Epidermal melanocyte (primary cell): ENCODE measurements around the gene SIPA1.
A peak's percentile ranks its signal among the peaks of the same experiment; 100 is the strongest.

ENCODE experiments used
- DNase-seq: peaks from one replicate; pipeline ENCODE4 v3.0.0; 2011; ENCODE audit warnings: low spot score; ENCODE audit not compliant: insufficient read length

Gene SIPA1

GRCh38 chr11:65607614-65608426 is 30.1 kb upstream of the SIPA1 start:
- no peak for DNase-seq

GRCh38 chr11:65609229-65609628 is 28.7 kb upstream of the SIPA1 start:
- DNase-seq, result no peak

GRCh38 chr11:65609665-65610064 is 28.2 kb upstream of the SIPA1 start:
- no peak for DNase-seq

DNA sequence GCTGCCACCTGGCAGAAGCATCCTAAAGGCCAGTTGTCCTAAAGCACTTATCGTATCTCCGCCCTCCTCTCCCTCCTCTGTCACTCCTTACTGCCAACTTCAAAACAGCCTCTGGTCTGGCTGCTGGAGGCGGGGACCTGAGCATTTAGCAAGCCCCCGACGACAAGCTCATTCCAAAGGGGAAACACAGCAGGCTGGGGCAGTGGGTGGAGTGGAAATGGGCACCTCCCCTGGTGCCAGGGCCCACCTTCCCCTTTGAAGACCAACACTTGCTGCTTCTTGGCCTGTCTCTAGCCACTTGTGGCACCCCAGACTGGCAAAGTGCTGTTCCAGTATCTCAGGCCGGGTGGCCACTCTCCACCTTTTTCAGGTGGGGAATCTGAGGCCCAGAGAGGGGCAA is 27.5 kb upstream of the SIPA1 start:
- no peak for DNase-seq

- peak; percentile 63 for DNase-seq
These were observed 26.7 kb upstream of the SIPA1 start for GRCh38 chr11:65611028-65611757.

GRCh38 chr11:65611758-65612603 is 25.9 kb upstream of the SIPA1 start:
- no peak for DNase-seq

GRCh38 chr11:65612691-65613090 is 25.2 kb upstream of the SIPA1 start:
- no peak for DNase-seq

DNA sequence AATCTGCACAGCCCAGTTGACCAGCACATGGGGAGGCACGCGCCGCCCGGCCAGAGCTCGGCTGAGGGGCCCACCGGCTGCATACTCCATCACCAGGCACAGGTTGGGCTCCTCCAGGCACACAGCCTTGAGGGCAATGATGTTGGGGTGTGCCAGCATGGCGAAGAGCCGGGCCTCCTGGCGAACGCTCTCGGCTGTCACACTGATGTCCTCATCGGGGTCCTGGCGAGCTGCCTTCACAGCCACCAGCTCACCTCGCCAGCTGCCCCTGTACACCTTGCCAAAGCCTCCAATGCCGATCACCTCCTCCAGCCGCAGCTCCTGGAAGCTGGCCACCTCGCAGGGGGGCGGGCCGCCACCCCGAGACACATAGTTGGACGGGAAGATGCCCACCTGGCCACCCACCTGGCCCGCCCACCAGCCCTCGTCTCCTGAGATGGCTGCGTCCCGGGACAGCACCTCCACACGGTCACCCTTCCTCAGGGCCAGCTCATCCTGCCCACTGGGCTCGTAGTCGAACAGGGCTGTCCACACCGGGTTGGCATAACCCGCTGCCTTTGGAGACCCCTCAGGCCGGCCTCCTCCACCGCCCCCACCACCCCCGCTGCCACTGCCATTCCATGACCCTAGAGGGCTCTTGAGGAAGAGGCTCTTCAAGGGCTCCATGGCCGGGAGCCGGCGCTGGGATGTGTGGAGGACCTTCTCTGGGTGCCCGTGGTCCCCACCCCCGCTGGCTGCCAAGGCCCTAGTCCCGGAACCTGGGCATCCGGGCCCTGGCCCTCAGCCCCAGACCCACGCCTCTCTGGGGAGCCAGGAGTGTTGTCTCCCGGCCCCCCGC is 24.6 kb upstream of the SIPA1 start:
- DNase-seq, result no peak

DNA sequence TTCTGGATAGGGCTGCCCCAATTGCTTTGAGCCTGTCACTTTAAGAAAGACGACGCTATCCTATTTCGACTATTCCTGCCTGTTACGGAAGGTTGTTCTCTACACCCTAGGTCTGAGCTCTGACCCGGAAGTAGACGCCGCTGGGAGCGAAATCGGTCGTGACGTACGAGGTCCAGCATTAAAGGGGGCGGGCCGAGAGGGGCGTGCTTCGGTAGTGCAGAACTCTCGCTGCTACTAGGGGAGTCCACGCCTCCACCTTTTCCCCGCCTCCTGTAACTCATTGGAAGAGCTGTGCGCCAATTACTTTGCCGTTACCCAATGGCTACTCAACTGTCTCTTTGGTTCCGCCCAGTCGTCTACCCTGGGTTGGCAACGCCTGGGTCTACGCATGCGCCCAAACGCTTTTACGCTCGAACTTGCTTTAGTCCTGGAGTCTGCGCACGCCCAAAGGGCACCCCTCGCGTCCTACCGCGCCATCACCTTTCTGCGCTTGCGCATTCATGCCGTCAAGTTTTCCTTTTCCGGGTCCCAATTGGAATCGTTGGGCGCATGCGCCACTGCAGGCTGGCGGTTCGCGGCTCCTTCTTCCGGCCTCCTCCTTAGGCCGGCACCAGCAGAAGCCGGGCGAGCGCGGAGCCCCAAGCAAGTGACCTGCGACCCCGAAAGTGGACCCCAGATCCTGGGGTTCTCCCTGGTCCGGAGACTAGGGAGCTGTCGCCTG is 22.5 kb upstream of the SIPA1 start, which contains the start of gene PCNX3:
TSS of gene PCNX3 (plus strand) at position 548 of the 721 bp plus-strand sequence. CDS start 536 bp downstream, outside the sequence.
- DNase-seq, result peak; percentile 100

DNA sequence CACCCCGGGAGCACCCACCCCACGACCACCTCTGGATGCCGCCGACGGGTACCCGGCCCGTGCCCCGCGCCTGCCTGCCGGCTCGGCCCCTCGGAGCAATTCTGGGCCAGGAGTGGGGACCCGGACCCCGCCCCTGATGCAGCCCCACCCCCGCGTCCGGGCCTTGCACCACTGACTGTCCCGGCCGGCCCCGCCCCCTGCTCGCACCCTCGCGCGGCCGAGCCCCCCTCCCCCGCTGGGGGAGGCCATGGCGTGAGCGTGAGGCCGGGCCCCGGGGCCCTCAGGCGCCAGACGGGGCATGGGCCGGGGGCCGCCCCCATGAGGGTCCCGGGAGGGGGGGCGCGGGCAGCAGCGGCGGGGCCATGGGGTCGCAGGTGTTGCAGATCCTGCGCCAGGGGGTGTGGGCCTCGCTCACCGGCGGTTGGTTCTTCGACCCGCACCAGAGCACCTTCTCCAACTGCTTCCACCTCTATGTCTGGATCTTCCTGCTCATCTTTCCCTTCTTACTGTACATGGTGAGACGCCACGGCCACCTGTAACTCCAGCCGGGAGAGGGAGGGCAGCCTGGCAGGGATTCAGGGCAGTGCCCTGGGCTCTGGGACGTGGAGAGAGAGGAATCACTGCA is 21.8 kb upstream of the SIPA1 start:
- DNase-seq, result no peak

DNA sequence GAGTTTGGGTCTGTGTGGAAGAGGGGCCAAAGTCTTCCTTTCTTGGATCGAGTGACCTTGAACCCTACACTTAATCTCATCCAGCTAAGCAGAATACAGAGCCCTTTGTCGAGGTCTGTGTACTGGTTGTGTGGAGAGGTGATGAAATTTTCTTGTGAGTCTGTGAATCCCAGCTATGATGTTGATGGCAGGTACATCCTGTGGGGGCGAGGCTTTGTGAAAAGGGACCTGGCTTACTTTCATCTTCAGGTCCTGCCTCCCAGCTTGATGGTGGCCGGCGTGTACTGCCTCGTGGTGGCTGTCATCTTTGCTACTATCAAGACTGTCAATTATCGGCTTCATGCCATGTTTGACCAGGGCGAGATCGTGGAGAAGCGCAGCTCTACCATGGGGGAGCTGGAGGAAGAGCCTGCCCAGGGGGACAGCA is 21.3 kb upstream of the SIPA1 start:
- no peak for DNase-seq

- DNase-seq, result no peak
These were observed 20.6 kb upstream of the SIPA1 start for GRCh38 chr11:65617136-65617850.

DNA sequence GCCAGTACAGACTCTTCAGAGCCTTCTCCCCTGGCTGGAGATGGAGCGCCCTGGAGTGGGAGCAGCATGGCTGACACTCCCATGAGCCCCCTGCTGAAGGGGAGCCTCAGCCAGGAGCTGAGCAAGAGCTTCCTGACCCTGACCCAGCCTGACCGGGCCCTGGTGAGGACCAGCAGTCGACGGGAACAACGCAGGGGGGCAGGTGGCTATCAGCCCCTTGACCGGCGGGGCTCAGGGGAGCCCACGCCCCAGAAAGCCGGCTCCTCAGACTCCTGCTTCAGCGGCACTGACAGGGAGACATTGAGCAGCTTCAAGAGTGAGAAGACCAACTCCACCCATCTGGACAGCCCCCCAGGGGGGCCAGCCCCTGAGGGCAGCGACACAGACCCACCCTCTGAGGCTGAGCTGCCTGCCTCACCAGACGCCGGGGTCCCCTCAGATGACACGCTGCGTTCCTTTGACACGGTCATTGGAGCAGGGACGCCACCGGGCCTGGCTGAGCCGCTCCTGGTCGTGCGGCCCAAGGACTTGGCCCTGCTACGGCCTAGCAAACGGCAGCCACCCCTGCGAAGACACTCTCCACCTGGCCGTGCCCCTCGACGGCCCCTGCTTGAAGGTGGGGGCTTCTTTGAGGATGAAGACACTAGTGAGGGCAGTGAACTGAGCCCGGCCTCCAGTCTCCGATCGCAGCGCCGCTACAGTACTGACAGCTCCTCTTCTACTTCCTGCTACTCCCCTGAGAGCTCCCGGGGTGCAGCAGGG is 19.7 kb upstream of the SIPA1 start:
- no peak for DNase-seq

DNA sequence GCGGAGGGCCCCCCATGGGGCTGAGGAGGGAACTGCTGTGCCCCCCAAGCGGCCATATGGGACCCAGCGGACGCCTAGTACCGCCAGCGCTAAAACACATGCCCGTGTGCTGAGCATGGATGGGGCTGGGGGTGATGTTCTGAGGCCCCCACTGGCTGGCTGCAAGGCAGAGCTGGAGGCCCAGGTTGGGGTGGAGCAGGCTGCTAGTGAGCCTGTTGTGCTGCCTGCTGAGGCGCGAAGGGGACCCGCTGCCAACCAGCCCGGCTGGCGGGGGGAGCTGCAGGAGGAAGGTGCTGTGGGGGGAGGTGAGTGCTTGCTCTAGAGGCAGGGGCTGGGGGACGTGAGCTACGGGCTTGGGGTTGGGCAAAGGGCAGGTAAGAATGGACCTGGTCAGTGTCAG is 19.1 kb upstream of the SIPA1 start:
- DNase-seq, result no peak

DNA sequence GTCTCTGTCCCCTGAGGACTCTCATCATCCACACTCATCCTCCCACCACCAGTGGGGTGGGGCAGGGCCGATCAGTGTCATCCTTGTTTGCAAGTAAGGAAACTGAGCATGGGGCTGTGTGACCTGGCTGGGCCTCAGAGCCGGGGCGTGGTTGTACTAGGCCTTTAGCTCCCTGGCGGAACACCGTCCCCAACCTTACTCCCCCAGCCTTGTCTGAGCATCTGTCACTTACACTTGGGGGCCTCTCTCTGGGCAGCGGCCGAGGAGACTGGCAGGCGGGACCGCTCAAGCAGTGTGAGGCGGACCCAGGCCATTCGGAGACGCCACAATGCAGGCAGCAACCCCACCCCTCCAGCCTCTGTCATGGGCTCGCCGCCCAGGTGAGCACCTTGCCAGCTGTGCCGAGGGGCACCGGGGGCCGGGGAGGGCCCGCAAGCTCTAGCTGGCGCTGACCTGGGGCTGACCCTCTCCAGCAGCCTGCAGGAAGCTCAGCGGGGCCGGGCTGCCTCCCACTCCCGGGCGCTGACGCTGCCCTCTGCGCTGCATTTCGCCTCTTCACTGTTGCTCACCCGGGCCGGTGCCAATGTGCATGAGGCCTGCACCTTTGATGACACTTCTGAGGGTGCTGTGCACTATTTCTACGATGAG is 18.5 kb upstream of the SIPA1 start:
- no peak for DNase-seq

DNA sequence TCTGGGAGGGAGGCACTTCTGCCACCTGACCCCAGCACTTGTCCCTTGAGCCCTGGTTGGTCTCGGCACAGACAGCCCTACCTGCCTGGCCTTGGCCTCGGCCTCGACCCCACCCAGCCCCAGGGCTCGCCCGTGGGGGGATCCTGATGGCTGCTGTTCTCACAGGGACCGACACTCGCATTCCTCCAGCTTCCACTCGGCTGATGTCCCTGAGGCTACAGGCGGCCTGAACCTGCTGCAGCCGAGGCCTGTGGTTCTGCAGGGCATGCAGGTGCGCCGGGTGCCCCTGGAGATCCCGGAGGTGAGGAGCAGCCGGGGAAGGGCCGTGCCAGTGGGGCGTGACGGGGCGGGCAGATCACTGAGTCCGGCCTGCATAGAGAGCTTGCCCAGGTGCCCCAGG is 17.2 kb upstream of the SIPA1 start:
- DNase-seq, result no peak

DNA sequence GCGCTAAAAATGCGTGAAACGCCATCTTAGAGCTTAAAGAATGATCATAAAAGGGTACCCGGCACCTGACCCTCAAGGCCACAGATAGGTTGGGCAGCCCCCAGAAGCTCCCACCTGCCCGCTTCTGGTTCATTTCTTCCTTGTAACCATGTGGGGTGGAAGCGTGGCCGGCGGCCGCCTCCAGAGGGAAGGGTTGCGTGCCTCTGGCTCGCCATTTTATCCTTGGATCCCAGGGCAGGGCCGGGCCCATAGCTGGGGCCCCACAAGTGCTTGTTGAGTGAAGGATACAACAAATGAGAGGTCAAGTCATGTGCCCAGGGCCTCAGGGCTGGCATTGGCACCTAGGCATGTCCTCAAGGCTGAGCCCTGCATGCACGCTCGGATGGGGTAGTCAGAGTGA is 16.4 kb upstream of the SIPA1 start:
- no peak for DNase-seq

DNA sequence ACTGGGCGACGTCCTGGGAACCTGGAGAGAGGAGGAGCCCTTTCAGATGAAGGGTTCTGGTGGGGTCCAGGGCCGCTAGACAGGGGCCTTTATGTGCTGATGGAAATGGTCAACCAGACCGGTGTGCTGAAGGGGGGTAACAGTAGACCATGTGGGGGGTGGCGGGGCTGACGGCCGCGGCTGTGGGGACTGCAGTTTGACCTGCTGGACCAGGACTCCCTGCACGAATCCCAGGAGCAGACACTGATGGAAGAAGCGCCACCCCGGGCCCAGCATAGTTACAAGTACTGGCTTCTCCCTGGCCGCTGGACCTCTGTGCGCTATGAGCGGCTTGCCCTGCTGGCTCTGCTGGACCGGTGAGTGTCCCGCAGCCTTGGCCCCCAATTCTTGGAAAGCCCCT is 15.9 kb upstream of the SIPA1 start:
- no peak for DNase-seq
